Fibroblast of lung (primary cell): Measurements from ENCODE around the gene USH1G. TPM values are rescaled to one million over a fixed set of nuclear protein-coding genes. Genes with fewer than 3 reads are reported as not detected.

Experiments
- DNase-seq, 2 donors: peaks; one replicate each; pipeline versions ENCODE4 v3.0.0 to v3.0.0-alpha.2; 2010; ENCODE audit warnings: low read depth in 2 of 2
- H2AFZ ChIP-seq: 2 replicates; pipeline ENCODE4 v1.5.1; 2012; ENCODE audit warnings: low read length, control low read depth, inconsistent platforms
- H3K27ac ChIP-seq: 2 replicates; pipeline ENCODE4 v1.5.1; 2011; ENCODE audit warnings: low read length, control low read depth; ENCODE audit not compliant: insufficient read depth
- H3K27me3 ChIP-seq: 2 replicates; pipeline ENCODE4 v1.5.1; 2011; ENCODE audit warnings: mild to moderate bottlenecking, low read length; ENCODE audit not compliant: control insufficient read depth, insufficient read depth
- H3K36me3 ChIP-seq: 2 replicates; pipeline ENCODE4 v1.5.1; 2011; ENCODE audit warnings: low read length; ENCODE audit not compliant: control insufficient read depth, insufficient read depth
- H3K4me1 ChIP-seq: 2 replicates; pipeline ENCODE4 v1.5.1; 2011; ENCODE audit warnings: low read length; ENCODE audit not compliant: control insufficient read depth, insufficient read depth; ENCODE audit errors: extremely low read depth
- H3K4me2 ChIP-seq: 2 replicates; pipeline ENCODE4 v1.5.1; 2011; ENCODE audit warnings: low read length, control low read depth; ENCODE audit not compliant: insufficient read depth; ENCODE audit errors: extremely low read depth
- H3K4me3 ChIP-seq, 4 experiments: fragments of 200-600 bp in 1 of 4; sonication (generic) in 1 of 4; replicated peaks in 1 of 4; 2 replicates each; pipeline ENCODE4 v1.5.1; 2011 to 2016; ENCODE audit warnings: low read length in 4 of 4, low read depth in 3 of 4, mild to moderate bottlenecking in 3 of 4, control low read depth in 2 of 4, inconsistent platforms in 1 of 4, mixed read lengths in 1 of 4; ENCODE audit not compliant: insufficient read depth in 1 of 4; ENCODE audit errors: control extremely low read depth in 1 of 4
- H3K79me2 ChIP-seq: 2 replicates; pipeline ENCODE4 v1.5.1; 2012; ENCODE audit warnings: mild to moderate bottlenecking, low read length, inconsistent platforms; ENCODE audit not compliant: control insufficient read depth, insufficient read depth
- H3K9ac ChIP-seq: 2 replicates; pipeline ENCODE4 v1.5.1; 2011; ENCODE audit warnings: mild to moderate bottlenecking, low read length, control low read depth; ENCODE audit not compliant: insufficient read depth
- H3K9me3 ChIP-seq: 2 replicates; pipeline ENCODE4 v1.5.1; 2012; ENCODE audit warnings: low read depth, low read length; ENCODE audit not compliant: control insufficient read depth, insufficient read depth
- H4K20me1 ChIP-seq: 2 replicates; pipeline ENCODE4 v1.5.1; 2011; ENCODE audit warnings: low read length; ENCODE audit not compliant: control insufficient read depth, insufficient read depth; ENCODE audit errors: extremely low read depth
- EZH2 ChIP-seq: IDR thresholded peaks from 2 replicates; pipeline ENCODE4 v1.5.1; 2012; ENCODE audit warnings: low read length, control low read depth, mild to moderate bottlenecking; ENCODE audit errors: missing control alignments
- polyA plus RNA-seq, 2 donors: library from polyadenylated mRNA; depleted of rRNA in 1 of 2; stranded (reverse) in 1 of 2; unstranded in 1 of 2; fragments of >200 nt; gene quantifications; 2 replicates each; pipeline ENCODE4 v1.2.1, GENCODE V29; 2011 to 2012; ENCODE audit warnings: missing spikeins in 1 of 2
- total RNA-seq: library from RNA; depleted of rRNA; stranded (reverse); fragments of >200 nt; gene quantifications from 2 replicates; pipeline ENCODE4 v1.2.1, GENCODE V29; 2014
- TF ChIP-seq, protein P1 (sequence below), 2 donors: IDR thresholded peaks in 1 of 2; conservative IDR thresholded peaks in 1 of 2; 1 replicate in 1 of 2; 2 replicates in 1 of 2; pipeline ENCODE4 v1.5.1; 2011 to 2012; ENCODE audit warnings: low read length in 2 of 2, control low read depth in 1 of 2, inconsistent platforms in 1 of 2, low read depth in 1 of 2, mild to moderate bottlenecking in 1 of 2

Gene USH1G
- total and polyA plus RNA-seq, 2 donors (not counting 1 experiment from before 2014, with no cell fraction given) = not detected

GRCh38 chr17:74968361-74968780, 45.3 kb upstream of the USH1G start:
- H4K20me1 ChIP-seq = no peaks in the 10 kb centered on the region
- H3K9ac ChIP-seq = no peak overlapping the region
- no peak for DNase-seq
- no peak for TF ChIP-seq EZH2
- TF ChIP-seq, protein P1, sequence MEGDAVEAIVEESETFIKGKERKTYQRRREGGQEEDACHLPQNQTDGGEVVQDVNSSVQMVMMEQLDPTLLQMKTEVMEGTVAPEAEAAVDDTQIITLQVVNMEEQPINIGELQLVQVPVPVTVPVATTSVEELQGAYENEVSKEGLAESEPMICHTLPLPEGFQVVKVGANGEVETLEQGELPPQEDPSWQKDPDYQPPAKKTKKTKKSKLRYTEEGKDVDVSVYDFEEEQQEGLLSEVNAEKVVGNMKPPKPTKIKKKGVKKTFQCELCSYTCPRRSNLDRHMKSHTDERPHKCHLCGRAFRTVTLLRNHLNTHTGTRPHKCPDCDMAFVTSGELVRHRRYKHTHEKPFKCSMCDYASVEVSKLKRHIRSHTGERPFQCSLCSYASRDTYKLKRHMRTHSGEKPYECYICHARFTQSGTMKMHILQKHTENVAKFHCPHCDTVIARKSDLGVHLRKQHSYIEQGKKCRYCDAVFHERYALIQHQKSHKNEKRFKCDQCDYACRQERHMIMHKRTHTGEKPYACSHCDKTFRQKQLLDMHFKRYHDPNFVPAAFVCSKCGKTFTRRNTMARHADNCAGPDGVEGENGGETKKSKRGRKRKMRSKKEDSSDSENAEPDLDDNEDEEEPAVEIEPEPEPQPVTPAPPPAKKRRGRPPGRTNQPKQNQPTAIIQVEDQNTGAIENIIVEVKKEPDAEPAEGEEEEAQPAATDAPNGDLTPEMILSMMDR (conservative IDR thresholded peaks at IDR 0.05 in 1 of 2, IDR thresholded peaks at IDR 0.05 in 1 of 2; ENCODE audit: low read depth in 1 of 2, low read length in 2 of 2) = no peak
- H3K4me2 ChIP-seq = no peak overlapping the region
- H3K36me3 ChIP-seq = no peaks in the 10 kb centered on the region
- no peaks in the 10 kb centered on the region for H3K4me1 ChIP-seq
- H2AFZ ChIP-seq = no peak overlapping the region
- no peaks in the 10 kb centered on the region for H3K9me3 ChIP-seq
- H3K27me3 ChIP-seq = peaks cover 18% of the 10 kb centered on the region
- H3K27ac ChIP-seq = no peak overlapping the region
- no peak overlapping the region for H3K4me3 ChIP-seq
- H3K79me2 ChIP-seq = no peaks in the 10 kb centered on the region

- TF ChIP-seq, protein P1 (conservative IDR thresholded peaks at IDR 0.05 in 1 of 2, IDR thresholded peaks at IDR 0.05 in 1 of 2; ENCODE audit: low read depth in 1 of 2, low read length in 2 of 2) = no peak
- TF ChIP-seq EZH2 = no peak
- Histone ChIP-seq H4K20me1 (no peaks in the 10 kb centered on the region), H3K9me3 (no peaks in the 10 kb centered on the region), H3K36me3 (no peaks in the 10 kb centered on the region), H3K9ac (no peak overlapping the region), H3K4me3 (no peak overlapping the region), H3K27me3 (peaks cover 2% of the 10 kb centered on the region), H3K27ac (no peak overlapping the region), H2AFZ (no peak overlapping the region), H3K79me2 (no peaks in the 10 kb centered on the region), H3K4me2 (no peak overlapping the region), H3K4me1 (no peaks in the 10 kb centered on the region)
- no peak for DNase-seq
These were observed 42.0 kb upstream of the USH1G start for GRCh38 chr17:74964988-74965622.

DNA sequence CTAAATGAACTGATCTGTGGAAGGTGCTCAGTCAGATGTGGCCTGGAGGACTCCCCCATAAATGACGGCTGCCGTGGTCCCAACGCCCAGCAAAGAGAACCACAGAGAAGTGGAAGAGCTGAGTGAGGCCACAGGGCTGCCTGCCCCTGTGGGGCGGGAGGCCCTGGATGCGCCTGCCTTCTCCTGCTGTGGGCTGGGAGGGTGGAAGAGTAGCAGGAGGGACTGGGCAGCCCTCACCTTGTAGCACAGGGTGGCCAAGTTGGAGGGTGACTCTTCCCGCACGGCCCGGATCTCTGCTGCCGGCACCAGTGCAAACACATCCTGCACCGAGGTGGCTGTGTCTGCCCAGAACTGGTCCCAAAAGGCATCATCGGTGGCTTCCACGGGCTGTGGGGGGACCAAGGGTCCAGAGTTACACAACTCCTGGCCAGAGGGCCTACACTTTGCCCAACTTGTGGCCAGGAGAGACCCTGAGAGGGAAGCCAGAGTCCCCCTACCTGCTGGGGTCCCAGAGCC, 41.2 kb upstream of the USH1G start:
- no peak for DNase-seq
- peaks cover 2% of the 10 kb centered on the region for H3K27me3 ChIP-seq
- no peak overlapping the region for H3K4me3 ChIP-seq
- H3K4me1 ChIP-seq = no peaks in the 10 kb centered on the region
- no peaks in the 10 kb centered on the region for H3K9me3 ChIP-seq
- H3K27ac ChIP-seq = no peak overlapping the region
- H3K36me3 ChIP-seq = no peaks in the 10 kb centered on the region
- no peaks in the 10 kb centered on the region for H3K79me2 ChIP-seq
- H2AFZ ChIP-seq = no peak overlapping the region
- TF ChIP-seq, protein P1 (conservative IDR thresholded peaks at IDR 0.05 in 1 of 2, IDR thresholded peaks at IDR 0.05 in 1 of 2; ENCODE audit: low read depth in 1 of 2, low read length in 2 of 2) = no peak
- no peak for TF ChIP-seq EZH2
- H4K20me1 ChIP-seq = no peaks in the 10 kb centered on the region
- no peak overlapping the region for H3K4me2 ChIP-seq
- no peak overlapping the region for H3K9ac ChIP-seq
